NOMO-1 treated with dmso at 0.1 percent for 144 hours (cell line): ENCODE results near the gene MPND.

Experiments used
- DNase-seq: peaks from one replicate; lab custom pipeline; 2025; ENCODE audit not compliant: unreplicated experiment; lab: John Stamatoyannopoulos, UW

The MPND gene, protein sequence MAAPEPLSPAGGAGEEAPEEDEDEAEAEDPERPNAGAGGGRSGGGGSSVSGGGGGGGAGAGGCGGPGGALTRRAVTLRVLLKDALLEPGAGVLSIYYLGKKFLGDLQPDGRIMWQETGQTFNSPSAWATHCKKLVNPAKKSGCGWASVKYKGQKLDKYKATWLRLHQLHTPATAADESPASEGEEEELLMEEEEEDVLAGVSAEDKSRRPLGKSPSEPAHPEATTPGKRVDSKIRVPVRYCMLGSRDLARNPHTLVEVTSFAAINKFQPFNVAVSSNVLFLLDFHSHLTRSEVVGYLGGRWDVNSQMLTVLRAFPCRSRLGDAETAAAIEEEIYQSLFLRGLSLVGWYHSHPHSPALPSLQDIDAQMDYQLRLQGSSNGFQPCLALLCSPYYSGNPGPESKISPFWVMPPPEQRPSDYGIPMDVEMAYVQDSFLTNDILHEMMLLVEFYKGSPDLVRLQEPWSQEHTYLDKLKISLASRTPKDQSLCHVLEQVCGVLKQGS

GRCh38 chr19:4343370-4344307 lies at the start of gene MPND:
Gene MPND (plus strand): TSS chr19:4343562. CDS start chr19:4343594, 32 bp downstream.
- peak; percentile 69 for DNase-seq

- no peak for DNase-seq
Measured at GRCh38 chr19:4294389-4294788, 49.0 kb upstream of the MPND start.

- DNase-seq = no peak
Measured at GRCh38 chr19:4295972-4296771, 47.2 kb upstream of the MPND start.

- no peak for DNase-seq
Measured at GRCh38 chr19:4297901-4298809, 45.2 kb upstream of the MPND start.

DNA sequence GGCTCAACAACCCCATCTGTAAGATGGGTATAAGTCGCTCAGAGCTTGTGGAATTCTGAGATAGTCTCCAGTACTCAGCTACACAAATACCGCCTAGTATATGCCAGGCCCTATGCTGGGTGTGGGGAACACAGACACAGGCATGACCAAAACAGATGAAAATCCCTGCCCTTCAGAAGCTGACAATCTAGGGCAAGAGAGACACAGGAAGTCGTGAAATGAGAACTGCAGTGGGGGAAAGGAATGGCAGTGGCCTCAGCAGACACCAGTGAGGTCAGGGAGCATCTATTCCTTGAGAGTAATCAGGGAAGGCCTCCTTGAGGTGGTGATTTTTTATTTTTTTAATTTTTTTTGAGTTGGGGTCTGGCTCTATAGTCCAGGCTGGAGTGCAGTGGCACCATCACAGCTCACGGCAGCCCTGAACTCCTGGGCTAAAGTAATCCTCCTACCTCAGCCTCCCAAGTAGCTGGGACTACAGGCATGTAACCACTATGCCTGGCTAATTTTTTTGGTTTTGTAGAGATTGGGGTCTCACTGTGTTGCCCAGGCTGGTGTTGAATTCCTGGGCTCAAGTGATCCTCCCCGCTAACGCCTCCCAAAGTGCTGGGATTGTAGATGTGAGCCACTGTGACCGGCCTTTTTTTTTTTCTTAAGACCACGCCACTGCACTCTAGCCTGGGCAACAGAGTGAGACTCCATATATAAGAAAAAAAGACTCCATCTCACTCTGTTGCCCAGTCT lies 44.4 kb upstream of the MPND start:
- DNase-seq = no peak

- DNase-seq = no peak
Measured at GRCh38 chr19:4300589-4300988, 42.8 kb upstream of the MPND start.

DNA sequence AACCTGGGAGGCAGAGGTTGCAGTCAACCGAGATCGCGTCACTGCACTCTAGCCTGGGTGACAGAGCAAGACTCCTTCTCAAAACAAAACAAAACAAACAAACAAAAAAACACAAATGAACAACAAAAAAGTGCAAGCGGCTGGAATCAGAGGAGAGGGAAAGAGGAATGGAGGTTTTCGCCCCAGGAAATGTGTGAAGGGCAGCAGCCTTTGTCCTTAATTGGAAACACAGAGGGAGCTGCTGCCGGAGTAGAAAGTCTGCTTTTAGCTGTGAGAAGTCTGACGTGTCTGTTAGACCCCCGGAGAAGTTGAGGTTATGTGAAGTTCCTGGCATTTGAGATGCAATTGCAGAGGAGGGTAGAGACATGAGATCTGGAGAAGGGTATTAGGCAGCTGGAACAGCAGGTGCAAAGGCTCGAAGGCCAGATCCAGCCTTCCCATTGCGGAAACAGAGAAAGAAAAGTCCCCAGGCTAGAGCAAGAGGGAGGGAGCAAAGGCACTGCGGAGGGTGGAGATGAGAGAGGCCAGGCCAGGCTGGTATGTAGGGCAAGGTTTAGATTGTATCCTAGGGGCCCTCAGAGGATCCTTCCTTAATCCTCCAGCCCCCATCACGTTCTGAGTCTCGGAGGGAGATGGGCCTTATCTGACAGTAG lies 41.6 kb upstream of the MPND start:
- DNase-seq = no peak

GRCh38 chr19:4302243-4302640 lies 41.1 kb upstream of the MPND start, which contains the start of gene TMIGD2:
Gene TMIGD2 (minus strand): TSS chr19:4302389. CDS start chr19:4302385, 4 bp downstream.
- no peak for DNase-seq

DNA sequence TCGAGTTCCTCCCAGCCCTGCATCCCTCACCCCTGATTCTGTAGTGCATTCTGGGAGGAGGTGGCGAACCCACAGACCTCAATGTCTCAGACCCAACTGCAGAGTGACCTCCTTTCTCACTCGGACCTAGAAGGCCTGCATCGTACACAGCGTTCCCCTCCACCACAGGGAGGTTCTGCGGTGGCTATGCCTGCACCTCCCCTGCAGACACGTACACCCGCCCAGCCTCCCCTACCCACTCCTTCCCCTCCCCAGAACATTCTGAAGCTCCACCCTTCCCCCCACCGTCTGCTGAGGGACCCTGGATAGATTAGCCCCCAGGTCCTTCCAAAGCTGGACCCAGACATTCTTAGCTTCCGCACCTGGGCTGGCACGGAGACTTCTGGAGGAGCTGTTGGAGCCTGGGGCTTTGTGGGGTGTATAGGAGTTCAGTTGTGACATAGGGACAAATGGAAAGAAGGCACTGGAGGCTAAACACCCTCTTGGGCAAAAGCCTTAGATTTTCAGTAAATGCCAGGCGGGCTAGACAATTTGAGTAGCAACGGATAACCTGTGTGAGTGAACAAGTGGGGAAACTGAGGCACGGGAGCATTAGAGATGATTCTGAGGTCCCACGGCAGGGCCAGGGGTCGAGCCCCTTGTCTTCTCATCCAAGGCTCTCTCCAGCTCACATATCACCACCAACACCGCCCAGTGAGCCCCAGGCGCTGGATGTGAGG lies 39.4 kb upstream of the MPND start:
- DNase-seq = no peak

GRCh38 chr19:4304538-4305256 lies 38.7 kb upstream of the MPND start, which contains the start of gene FSD1:
Gene FSD1 (plus strand): TSS chr19:4304598. CDS start chr19:4304747, 149 bp downstream.
- DNase-seq = peak; percentile 12

DNA sequence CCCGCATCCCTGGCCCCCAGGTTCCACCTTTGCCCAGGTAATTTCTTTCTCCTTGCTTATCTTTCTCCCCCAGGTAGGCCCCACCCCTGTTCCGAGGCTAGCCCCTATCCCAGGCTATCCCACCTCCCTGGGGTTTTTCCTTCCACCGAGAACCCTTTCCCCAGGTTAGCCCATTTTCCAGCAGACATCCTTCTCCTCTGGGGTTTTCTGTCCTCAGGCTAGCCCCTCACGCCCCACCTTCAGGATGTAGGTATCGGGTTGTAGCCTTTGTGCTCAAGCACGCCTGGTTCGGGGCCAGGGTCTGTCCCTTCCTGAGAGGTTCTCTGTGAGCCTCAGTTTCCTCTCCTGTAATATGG lies 38.1 kb upstream of the MPND start:
- no peak for DNase-seq

DNA sequence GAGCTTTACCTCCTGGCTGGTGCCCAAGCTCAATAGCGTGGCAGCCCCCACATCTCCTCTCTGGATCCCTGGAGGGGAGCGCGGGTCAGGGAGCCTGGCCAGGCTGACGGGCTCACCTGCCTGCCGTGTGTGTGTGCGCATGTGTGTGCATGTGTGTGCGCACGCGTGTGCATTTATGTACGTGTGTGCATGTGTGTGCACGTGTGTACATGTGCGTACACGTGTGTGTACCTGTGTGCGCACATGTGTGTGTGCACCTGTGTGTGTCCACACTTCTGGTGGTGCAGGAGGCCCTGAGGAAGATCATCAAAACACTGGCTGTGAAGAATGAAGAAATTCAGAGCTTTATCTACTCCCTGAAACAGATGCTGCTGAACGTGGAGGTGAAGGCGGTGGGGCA lies 37.7 kb upstream of the MPND start:
- DNase-seq = no peak

- DNase-seq = no peak
Measured at GRCh38 chr19:4310247-4311121, 32.9 kb upstream of the MPND start.

GRCh38 chr19:4313847-4314490 lies 29.4 kb upstream of the MPND start:
- no peak for DNase-seq

DNA sequence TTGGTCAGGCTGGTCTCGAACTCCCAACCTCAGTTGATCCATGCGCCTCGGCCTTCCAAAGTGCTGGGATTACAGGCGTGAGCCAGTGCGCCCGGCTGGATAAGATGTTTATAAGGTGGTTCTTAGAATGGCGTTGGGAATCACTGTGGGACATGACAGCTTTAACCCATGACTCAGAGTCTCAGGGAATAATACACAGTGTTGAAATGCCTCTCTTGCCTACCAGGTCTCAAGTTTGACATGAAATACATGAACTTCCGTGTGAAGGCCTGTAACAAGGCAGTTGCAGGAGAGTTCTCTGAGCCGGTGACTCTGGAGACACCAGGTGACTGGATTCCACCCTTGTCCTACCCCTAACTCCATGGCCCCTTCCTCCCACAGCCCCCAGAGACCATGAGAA lies 26.4 kb upstream of the MPND start:
- DNase-seq = no peak

DNA sequence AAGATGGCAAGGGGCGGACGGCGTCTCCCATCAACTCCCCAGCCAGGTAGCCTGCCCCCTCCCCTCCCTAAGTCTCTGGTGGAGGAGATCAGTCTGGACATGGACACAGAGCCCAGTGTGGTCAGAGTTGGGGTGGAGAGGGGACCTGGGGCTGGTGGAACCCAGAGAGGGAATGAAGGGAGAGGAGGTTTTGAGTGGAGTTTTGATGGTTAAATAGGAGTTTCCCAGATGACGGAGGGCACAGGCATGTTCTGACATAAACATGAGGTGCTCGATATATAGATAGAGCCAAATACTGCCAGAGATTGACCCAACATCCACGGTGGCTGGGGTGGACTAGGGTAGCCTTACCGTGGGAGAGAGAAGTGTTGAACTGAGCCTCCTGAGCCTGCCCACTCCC lies 24.9 kb upstream of the MPND start:
- DNase-seq = no peak
